Measurements from ENCODE around the gene HMGB2. TPM values are rescaled to one million over a fixed set of nuclear protein-coding genes. Genes with fewer than 3 reads are reported as not detected.

HMGB2 gene
- total and polyA plus RNA-seq, 2 of the 8 experiments (the other 6 are each of a cell fraction or from before 2014, with no cell fraction given): 54.7 to 218 TPM

DNA sequence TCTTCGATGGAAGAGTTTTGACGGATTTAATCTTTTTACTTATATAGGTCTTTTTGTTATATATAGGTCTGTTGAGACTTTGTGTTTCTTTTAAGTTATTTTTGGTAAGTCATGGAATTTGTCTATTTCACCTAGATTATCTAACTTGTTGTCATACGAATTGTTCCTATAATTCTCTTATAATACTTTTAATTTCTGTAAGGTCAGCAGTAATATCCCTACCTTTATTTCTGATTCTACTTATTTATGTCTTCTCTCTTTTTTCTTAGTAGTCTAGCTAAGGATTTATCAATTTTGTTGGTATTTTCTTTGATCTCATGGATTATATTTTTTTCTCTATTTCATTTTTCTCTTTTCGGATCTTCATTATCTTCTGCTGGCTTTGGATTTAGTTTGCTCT lies 48.2 kb upstream of the HMGB2 start (continued):
- TF ChIP-seq NRF1 (IDR thresholded peaks at IDR 0.05; ENCODE audit: low read depth, low read length): no peak
- no peak for TF ChIP-seq RXRA (IDR thresholded peaks at IDR 0.05; ENCODE audit: insufficient read depth, low read depth, low read length)
- no peak for TF ChIP-seq SIN3A (conservative IDR thresholded peaks at IDR 0.05 in 1 of 2, IDR thresholded peaks at IDR 0.05 in 1 of 2; ENCODE audit: low read depth in 1 of 2, low read length in 2 of 2)
